Sigmoid colon (tissue), 4 donors: ENCODE results near the gene RAI14.

Source experiments
- EP300 ChIP-seq, 4 donors: sonication (generic); formaldehyde crosslinking; IDR thresholded peaks; one replicate each; pipeline ENCODE4 v1.6.1; 2017; ENCODE audit warnings: antibody characterized with exemption in 4 of 4
- POLR2A ChIP-seq, 2 donors: fragments of 450-650 bp; IDR thresholded peaks; one replicate each; pipeline ENCODE4 v1.6.1; 2016; ENCODE audit warnings: antibody characterized with exemption in 2 of 2, mild to moderate bottlenecking in 2 of 2, moderate library complexity in 2 of 2
- POLR2AphosphoS5 ChIP-seq, 4 donors: sonication (generic); formaldehyde crosslinking; IDR thresholded peaks; one replicate each; pipeline ENCODE4 v1.6.1; 2017; ENCODE audit warnings: antibody characterized with exemption in 4 of 4
- TF ChIP-seq, protein P1 (sequence below), 4 experiments: fragments of 450-650 bp in 3 of 4; fragments of 200-600 bp in 1 of 4; IDR thresholded peaks; one replicate each; pipeline ENCODE4 v1.5.1; 2016 to 2019; ENCODE audit warnings: antibody characterized with exemption in 4 of 4, mild to moderate bottlenecking in 3 of 4, moderate library complexity in 2 of 4

DNA sequence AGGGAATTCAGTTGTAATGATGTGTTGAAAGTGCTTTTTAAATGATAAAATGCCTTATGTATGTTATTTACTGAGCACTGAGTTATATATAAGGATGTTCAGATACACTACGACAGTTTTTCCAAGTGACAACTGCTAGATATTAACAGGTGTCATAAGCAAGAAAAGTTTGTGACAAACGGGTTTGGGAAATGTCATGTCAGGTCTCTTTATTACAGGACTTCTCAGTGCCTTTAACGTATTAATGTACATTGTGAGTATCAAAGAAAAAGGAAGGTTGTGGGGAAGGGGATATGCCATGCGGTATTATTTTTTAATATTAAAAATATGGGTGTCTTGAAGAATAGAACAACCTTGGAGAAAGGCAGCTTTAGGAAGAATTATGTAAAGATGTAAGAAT lies 56.4 kb downstream of the RAI14 start:
- TF ChIP-seq, protein P1, sequence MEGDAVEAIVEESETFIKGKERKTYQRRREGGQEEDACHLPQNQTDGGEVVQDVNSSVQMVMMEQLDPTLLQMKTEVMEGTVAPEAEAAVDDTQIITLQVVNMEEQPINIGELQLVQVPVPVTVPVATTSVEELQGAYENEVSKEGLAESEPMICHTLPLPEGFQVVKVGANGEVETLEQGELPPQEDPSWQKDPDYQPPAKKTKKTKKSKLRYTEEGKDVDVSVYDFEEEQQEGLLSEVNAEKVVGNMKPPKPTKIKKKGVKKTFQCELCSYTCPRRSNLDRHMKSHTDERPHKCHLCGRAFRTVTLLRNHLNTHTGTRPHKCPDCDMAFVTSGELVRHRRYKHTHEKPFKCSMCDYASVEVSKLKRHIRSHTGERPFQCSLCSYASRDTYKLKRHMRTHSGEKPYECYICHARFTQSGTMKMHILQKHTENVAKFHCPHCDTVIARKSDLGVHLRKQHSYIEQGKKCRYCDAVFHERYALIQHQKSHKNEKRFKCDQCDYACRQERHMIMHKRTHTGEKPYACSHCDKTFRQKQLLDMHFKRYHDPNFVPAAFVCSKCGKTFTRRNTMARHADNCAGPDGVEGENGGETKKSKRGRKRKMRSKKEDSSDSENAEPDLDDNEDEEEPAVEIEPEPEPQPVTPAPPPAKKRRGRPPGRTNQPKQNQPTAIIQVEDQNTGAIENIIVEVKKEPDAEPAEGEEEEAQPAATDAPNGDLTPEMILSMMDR (IDR thresholded peaks at IDR 0.05): no peak
- TF ChIP-seq POLR2A (IDR thresholded peaks at IDR 0.05) (no peak), POLR2AphosphoS5 (IDR thresholded peaks at IDR 0.05) (no peak), EP300 (IDR thresholded peaks at IDR 0.05) (no peak)
